ENCODE measurements around the gene EXD3.
A peak's percentile ranks its signal among the peaks of the same experiment; 100 is the strongest.

Gene EXD3

GRCh38 chr9:137317718-137318511, 105.0 kb downstream of the EXD3 start:
- DNase-seq (ENCODE audit: low spot score): no peak

GRCh38 chr9:137317021-137317717, 105.8 kb downstream of the EXD3 start:
- DNase-seq (ENCODE audit: low spot score): peak; percentile 8

- DNase-seq (ENCODE audit: low spot score): peak; percentile 88
These were observed 106.7 kb downstream of the EXD3 start for GRCh38 chr9:137316012-137316981.

GRCh38 chr9:137315581-137316011, 107.4 kb downstream of the EXD3 start:
- DNase-seq (ENCODE audit: low spot score): no peak

- peak; percentile 11 for DNase-seq (ENCODE audit: low spot score)
These were observed 108.1 kb downstream of the EXD3 start for GRCh38 chr9:137314561-137315560.

- DNase-seq (ENCODE audit: low spot score): peak; percentile 8
These were observed 108.9 kb downstream of the EXD3 start for GRCh38 chr9:137313956-137314560.

GRCh38 chr9:137313326-137313936, 109.5 kb downstream of the EXD3 start:
- no peak for DNase-seq (ENCODE audit: low spot score)

GRCh38 chr9:137312852-137313325, 110.1 kb downstream of the EXD3 start:
- peak; percentile 15 for DNase-seq (ENCODE audit: low spot score)

- peak; percentile 16 for DNase-seq (ENCODE audit: low spot score)
These were observed 110.7 kb downstream of the EXD3 start for GRCh38 chr9:137311986-137312851.

- peak; percentile 14 for DNase-seq (ENCODE audit: low spot score)
These were observed 111.6 kb downstream of the EXD3 start for GRCh38 chr9:137311171-137311985.

GRCh38 chr9:137310189-137311052, 112.5 kb downstream of the EXD3 start:
- no peak for DNase-seq (ENCODE audit: low spot score)

- no peak for DNase-seq (ENCODE audit: low spot score)
These were observed 113.4 kb downstream of the EXD3 start for GRCh38 chr9:137309368-137310188.

- DNase-seq (ENCODE audit: low spot score): no peak
These were observed 114.8 kb downstream of the EXD3 start for GRCh38 chr9:137308057-137308619.

- no peak for DNase-seq (ENCODE audit: low spot score)
These were observed 115.5 kb downstream of the EXD3 start for GRCh38 chr9:137307255-137308056.

GRCh38 chr9:137306850-137307254, 116.1 kb downstream of the EXD3 start:
- no peak for DNase-seq (ENCODE audit: low spot score)

Measured in AG20443 (cell line).